ENCODE data around the gene SLC35F2. TPM values are rescaled to one million over a fixed set of nuclear protein-coding genes. Genes with fewer than 3 reads are reported as not detected.

The SLC35F2 gene
- total RNA-seq = 11.4 and 34.2 TPM in 2 replicates

GRCh38 chr11:107858217-107859070 is at the start of gene SLC35F2:
TSS of gene SLC35F2 (minus strand) at chr11:107858787. CDS start at chr11:107858767, 20 bp downstream.

Other genes with a start within 250 kb of the SLC35F2 start
- not detected in 2 replicates for gene SLN, start 146.7 kb downstream of the SLC35F2 start, total RNA-seq
- not detected in 2 replicates for gene RAB39A, start 69.7 kb upstream of the SLC35F2 start, total RNA-seq
- gene CUL5, start 150.1 kb upstream of the SLC35F2 start, total RNA-seq = 37.4 and 44.4 TPM in 2 replicates

All from placental pericyte (primary cell).